ENCODE results near the gene SLC39A13.
A peak's percentile ranks its signal among the peaks of the same experiment; 100 is the strongest.

Gene SLC39A13

DNA sequence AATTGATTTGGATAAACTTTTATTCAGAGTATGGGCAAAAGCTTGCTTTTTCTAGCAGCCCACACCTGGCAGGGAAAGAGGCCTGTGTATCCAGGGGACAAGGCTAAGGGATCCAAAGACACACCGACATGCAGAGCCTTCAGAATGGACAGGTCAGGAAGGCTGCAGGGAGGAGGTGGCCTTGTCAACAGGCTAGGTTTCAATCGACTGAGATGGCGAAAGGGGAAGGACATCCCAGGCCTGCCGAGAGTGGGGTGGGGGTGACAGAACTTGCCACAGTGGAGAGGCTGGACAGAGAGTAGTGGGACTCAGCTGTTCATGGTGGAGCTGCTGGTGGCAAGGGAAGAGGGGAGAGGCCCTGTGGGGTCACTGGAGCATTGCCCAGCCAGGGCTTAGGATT is 5.3 kb upstream of the SLC39A13 start:
- DNase-seq (ENCODE audit: low read depth in 2 of 2), result no peak

DNA sequence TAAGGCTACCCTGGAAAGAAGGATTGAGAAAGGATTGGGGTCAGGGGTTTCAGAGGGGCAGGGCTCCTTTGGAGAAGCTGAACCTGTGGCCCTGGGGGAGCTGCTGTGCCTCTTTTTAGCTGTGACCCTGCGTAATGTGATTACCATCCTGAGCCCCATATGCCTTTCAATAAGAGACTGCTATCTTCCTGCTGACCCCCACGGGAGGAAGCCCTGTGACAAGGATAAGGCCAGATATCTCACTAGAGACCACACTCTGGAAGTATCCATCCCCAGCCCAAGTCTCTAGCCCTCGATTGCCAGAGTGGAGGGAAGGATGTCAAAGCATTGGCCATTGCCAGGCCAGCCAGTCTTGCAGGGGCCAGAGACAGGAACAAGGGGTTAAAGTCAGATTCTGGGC is 4.8 kb upstream of the SLC39A13 start:
- DNase-seq (ENCODE audit: low read depth in 2 of 2), result no peak

- no peak for DNase-seq (ENCODE audit: low read depth in 2 of 2)
These were observed 1.3 kb upstream of the SLC39A13 start for GRCh38 chr11:47406896-47407745.

GRCh38 chr11:47408598-47409439 is 429 bp downstream of the SLC39A13 start:
- DNase-seq (ENCODE audit: low read depth in 2 of 2), result no peak

- no peak for DNase-seq (ENCODE audit: low read depth in 2 of 2)
These were observed 1.3 kb downstream of the SLC39A13 start for GRCh38 chr11:47409440-47410369.

DNA sequence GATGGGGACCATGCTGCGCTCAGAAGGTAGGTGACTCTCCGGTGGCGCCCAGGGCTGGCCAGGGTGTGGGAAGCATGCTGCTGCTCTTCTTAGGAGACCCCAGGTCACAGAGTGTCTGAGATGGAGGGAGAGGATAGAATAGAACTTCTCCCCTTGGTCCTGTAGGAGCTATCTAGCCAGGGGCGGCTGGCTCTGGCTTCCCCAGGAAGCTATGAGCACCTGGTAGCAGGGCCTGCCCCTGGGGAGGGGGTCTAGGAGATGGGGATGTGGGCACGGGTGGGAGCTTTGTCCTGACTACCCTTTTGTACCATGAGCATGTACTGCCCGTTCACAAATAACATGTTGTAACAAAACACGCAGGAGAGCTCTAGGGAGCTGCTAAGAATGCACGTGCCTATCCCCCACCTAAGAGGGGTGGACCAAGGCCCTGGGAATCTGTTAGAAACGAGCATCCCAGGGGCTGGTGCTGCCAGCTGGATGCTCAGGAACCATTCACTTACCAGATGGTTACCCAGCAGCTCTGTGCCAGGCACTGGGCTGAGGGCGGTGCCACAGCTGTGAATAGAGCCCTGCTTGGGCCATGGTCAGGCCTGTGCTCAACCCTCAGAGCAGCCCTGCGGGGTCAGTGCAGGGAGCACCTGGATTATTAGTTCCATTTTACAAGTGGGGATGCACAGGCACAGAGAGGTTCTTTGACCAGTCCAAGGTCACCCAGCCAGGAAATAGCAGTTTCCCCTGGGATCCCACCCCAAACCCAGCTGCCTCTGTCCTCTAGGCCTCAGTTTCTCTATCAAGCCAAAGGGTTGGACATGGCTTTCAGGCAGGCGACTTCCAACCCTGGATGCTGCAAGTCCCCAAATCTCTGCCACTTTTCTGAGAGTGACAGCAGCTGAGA is 2.2 kb downstream of the SLC39A13 start:
- no peak for DNase-seq (ENCODE audit: low read depth in 2 of 2)

DNA sequence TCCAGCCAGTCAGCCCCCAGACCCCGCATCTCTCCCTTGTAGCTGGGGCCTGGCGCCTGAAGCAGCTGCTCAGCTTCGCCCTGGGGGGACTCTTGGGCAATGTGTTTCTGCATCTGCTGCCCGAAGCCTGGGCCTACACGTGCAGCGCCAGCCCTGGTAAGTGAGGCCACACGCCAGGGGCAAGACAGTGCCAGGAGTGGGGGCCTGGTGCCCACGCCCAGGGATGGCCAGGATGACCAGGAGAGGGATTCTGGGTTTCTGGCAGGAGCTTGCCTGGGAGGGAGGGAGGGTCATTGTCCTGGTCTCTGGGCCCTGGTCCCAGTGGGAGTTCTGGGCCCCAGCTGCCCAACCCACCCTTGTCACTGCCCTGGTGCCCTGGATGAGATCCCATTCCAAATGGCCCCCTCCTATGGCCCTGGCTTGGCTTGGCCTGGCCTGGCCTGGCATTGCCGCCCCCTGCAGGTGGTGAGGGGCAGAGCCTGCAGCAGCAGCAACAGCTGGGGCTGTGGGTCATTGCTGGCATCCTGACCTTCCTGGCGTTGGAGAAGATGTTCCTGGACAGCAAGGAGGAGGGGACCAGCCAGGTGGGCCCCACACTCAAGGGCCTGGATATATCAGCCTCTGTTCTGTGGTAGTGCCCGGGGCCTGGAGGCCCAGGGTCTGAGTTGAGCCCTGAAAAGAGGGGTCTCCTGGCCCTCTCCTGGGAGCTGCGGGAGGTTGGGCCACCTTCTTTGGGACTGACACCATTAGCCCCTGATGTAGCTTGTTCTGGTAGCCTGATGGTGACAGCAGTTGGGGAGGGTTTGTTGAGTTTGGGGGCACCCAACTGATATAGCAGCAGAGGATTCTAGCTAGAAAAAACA is 3.7 kb downstream of the SLC39A13 start:
- DNase-seq (ENCODE audit: low read depth in 2 of 2), result peak; percentile 35 to 53

DNA sequence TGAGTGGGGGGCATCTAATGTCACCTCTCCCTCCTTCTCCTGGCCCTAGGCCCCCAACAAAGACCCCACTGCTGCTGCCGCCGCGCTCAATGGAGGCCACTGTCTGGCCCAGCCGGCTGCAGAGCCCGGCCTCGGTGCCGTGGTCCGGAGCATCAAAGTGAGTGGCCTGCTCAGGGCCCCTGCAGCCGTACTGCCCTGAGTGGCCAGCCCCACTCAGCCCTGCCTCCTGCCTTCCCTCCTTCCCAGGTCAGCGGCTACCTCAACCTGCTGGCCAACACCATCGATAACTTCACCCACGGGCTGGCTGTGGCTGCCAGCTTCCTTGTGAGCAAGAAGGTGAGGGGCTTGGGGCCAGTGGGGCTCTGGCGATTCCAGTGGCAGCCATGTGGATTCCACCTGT is 5.0 kb downstream of the SLC39A13 start:
- no peak for DNase-seq (ENCODE audit: low read depth in 2 of 2)

GRCh38 chr11:47413908-47414684 is 5.7 kb downstream of the SLC39A13 start:
- no peak for DNase-seq (ENCODE audit: low read depth in 2 of 2)

GRCh38 chr11:47414685-47415070 is 6.3 kb downstream of the SLC39A13 start:
- DNase-seq (ENCODE audit: low read depth in 2 of 2), result no peak

- DNase-seq (ENCODE audit: low read depth in 2 of 2), result no peak
These were observed 6.9 kb downstream of the SLC39A13 start for GRCh38 chr11:47415091-47415854.

- DNase-seq (ENCODE audit: low read depth in 2 of 2), result no peak
These were observed 7.6 kb downstream of the SLC39A13 start for GRCh38 chr11:47415949-47416472.

DNA sequence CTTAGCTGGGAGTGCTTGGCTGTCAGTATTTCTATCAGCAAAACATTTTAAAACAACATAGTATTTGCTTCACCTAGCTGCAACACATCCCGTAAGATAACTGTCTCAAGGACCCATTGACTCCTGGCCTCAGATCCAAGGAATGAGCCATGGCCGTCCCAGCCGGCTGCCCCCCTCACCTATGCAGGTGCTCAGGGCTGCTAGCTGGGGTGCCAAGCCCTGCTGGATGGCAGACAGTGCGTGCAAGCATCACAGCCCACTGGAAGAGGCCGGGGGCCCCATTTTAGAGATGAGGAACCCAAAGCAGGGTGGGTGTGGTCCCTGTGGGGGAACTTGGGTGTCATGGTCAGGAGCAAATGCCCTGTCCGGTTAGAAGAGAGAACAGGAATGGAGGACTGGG is 9.3 kb downstream of the SLC39A13 start:
- no peak for DNase-seq (ENCODE audit: low read depth in 2 of 2)

DNA sequence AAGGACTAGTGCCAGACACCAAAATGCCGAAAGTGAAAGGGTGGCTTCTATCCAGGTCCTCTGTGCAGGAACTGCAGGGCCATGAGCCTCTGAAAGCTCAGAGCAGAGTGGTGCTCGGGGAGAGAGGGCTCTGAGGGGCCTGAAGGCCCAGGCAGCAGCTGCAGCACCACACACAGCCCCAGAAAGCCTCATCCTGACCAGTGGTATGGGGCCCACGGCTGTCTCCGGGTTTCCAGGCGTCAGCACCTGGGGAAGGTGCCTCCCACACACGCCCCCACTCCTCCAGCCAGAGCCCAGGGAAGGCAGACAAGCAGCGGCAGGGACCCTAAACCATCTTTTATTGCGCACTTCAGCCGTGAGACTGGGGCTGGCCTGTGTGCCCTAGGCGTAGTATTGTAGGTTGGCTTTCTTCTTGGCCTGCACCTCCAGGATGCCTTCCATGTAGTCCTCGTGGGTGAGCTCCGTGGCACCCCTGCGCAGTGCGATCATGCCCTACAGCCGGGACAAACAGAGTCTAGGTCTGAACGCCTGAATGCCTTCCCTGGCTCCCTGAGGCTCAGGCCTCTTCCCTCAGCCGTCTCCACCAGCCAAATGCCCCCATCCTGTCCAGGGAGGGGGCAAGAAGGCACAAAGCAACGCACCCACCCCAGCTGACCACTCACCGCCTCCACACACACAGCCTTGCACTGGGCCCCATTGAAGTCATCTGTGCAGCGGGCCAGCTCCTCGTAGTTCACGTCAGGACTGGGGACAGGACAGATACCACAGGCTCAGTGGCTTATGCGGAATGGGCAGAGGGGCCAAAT is 10.3 kb downstream of the SLC39A13 start:
- no peak for DNase-seq (ENCODE audit: low read depth in 2 of 2)

DNA sequence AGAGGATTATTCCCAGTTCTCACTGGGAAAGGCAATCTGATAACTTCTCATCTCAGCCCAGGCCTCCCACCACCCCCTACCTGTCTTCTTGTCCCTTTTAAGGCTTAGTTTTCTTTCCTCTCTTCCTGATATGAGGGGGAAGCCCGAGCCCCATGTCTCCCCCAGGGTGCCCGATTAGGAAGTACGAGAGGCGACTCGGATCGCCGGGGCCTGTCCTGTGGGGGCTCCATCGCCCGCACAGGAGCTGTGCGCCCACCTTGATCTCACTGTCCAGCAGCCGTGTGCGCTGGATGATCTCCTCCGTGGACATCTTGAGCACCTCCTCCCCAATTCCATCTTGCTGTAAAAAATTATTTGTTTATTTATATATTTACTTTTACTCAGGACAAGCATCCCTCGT is 17.2 kb downstream of the SLC39A13 start:
- no peak for DNase-seq (ENCODE audit: low read depth in 2 of 2)

- peak; percentile 99 to 100 for DNase-seq (ENCODE audit: low read depth in 2 of 2)
These were observed 17.9 kb downstream of the SLC39A13 start, which contains the start of gene PSMC3 for GRCh38 chr11:47426062-47426956. PSMC3 (minus strand) TSS chr11:47426439; CDS start chr11:47426279, 160 bp downstream.

Measured in stimulated activated CD8-positive, alpha-beta memory T cell treated with anti-CD3 and anti-CD28 coated beads, Interleukin-2, amount 100 ng/mL, for 48 hours (primary cell).